HG03135 (cell line): Measurements from ENCODE around the gene SYCN.

Experiments used
- ATAC-seq: cut with Tn5 transposase; IDR thresholded peaks from one replicate; pipeline ENCODE4 v1.9.1; 2021; ENCODE audit warnings: mild to moderate bottlenecking, moderate library complexity; ENCODE audit not compliant: unreplicated experiment

The SYCN gene

DNA sequence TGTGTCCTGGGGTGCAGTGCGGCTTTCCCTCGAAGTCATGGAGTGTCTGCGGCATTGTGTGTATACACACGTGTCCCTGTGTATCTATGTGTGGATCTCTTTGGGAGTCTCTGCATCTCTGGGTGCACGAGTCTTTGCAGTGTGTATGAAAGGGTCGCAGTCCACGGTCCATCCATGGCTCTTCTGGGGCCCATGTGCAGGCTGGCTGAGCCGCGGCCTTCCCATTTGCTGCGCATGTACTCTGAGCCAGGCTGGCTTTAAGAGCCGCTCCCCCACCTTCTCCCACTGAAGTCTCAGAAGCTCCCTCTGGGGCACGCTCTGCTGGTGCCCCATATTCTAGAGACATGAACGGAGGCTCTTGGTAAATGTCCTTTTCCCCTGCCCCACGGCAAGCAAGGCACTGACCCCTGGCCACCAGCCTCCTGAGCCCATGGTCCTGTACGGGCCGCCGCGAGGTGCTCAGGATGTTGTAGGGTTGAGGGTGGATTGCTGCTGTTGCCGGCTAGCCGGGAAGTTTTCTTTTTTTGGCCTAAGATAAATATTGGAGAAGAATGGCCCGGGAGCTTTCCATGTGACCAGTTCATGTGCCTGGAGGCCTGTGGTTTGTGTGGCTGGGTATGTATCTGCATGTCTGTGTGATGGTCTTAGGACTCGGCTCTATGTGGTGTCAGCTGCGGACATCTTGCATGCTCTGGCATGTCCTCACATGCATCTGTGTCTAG lies 46.6 kb downstream of the SYCN start:
- no peak for ATAC-seq

- no peak for ATAC-seq
These were observed 47.5 kb downstream of the SYCN start for GRCh38 chr19:39156326-39157230.

- no peak for ATAC-seq
These were observed 48.3 kb downstream of the SYCN start for GRCh38 chr19:39155741-39156140.

- no peak for ATAC-seq
These were observed 48.9 kb downstream of the SYCN start for GRCh38 chr19:39155114-39155700.

DNA sequence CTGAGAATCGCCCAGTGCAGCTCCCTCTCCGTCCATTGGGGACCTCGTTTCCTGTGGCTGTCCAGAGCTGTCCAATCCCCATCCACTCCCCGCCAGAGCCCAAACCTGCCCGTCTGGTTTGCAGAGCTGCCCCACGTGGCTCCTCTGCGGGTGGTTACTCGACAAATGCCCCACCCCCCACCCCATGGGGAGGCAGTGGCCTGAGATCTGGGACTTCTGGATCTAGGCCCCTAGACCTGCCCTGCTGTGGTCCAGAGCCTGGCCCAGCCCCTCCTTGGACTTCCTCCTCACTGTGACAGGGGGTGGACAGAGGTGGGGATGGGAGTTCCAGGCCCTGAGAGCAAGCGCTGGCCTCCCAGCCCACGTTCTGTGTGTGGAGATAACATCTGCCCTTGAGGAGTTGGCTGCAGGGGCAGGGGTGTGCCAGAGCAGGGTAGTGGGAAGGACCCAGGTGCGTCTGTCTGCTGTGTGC lies 49.4 kb downstream of the SYCN start:
- no peak for ATAC-seq

- ATAC-seq: no peak
These were observed 49.9 kb downstream of the SYCN start for GRCh38 chr19:39154100-39154628.
